Cardiac muscle cell (in vitro differentiated cells and primary cell): Measurements from ENCODE around the gene CDC45. TPM values are rescaled to one million over a fixed set of nuclear protein-coding genes. Genes with fewer than 3 reads are reported as not detected.
"Not testable (repeated sequence)": the region's sequence is repeated elsewhere in the genome, so short reads cannot be mapped to it uniquely, and the experiment has no call there.

Experiments used
- DNase-seq, 2 donors: peaks; one replicate each; pipeline versions ENCODE4 v3.0.0 to v3.0.0-alpha.2; 2010 to 2017; ENCODE audit warnings: low read depth in 1 of 2, low spot score in 1 of 2
- H3K27ac ChIP-seq: fragments of 200-600 bp; sonication (generic); 2 replicates; pipeline ENCODE4 v1.5.1; 2016
- H3K27me3 ChIP-seq: fragments of 200-600 bp; sonication (generic); 2 replicates; pipeline ENCODE4 v1.6.0; 2016; ENCODE audit warnings: control low read depth
- H3K36me3 ChIP-seq: fragments of 200-600 bp; sonication (generic); 2 replicates; pipeline ENCODE4 v1.5.1; 2016; ENCODE audit warnings: control low read depth
- H3K4me1 ChIP-seq: fragments of 200-600 bp; sonication (generic); 2 replicates; pipeline ENCODE4 v1.8.1; 2017; ENCODE audit warnings: low read depth, mild to moderate bottlenecking, mixed run types
- H3K4me3 ChIP-seq: fragments of 200-600 bp; sonication (generic); 2 replicates; pipeline ENCODE4 v1.5.1; 2016; ENCODE audit warnings: mild to moderate bottlenecking
- H3K9me3 ChIP-seq: fragments of 200-600 bp; sonication (generic); 2 replicates; pipeline ENCODE4 v1.5.1; 2017; ENCODE audit warnings: low read depth, mild to moderate bottlenecking, control low read depth
- CTCF ChIP-seq: IDR thresholded peaks from 2 replicates; pipeline ENCODE4 v1.5.1; 2012; ENCODE audit warnings: low read depth, mild to moderate bottlenecking, low read length
- polyA plus RNA-seq: library from polyadenylated mRNA; unstranded; fragments of >200 nt; fragmentation: Nextera tagmentation; extraction: Ambion mirVana; gene quantifications from 2 replicates; pipeline ENCODE4 v1.2.1, GENCODE V29; 2016
- total RNA-seq: library from RNA; depleted of rRNA; stranded (reverse); fragments of >200 nt; gene quantifications from 2 replicates; pipeline ENCODE4 v1.2.3, GENCODE V29; 2016

The CDC45 gene
- total and polyA plus RNA-seq, 2 experiments from 2014 or later = 7.6 to 15.5 TPM

DNA sequence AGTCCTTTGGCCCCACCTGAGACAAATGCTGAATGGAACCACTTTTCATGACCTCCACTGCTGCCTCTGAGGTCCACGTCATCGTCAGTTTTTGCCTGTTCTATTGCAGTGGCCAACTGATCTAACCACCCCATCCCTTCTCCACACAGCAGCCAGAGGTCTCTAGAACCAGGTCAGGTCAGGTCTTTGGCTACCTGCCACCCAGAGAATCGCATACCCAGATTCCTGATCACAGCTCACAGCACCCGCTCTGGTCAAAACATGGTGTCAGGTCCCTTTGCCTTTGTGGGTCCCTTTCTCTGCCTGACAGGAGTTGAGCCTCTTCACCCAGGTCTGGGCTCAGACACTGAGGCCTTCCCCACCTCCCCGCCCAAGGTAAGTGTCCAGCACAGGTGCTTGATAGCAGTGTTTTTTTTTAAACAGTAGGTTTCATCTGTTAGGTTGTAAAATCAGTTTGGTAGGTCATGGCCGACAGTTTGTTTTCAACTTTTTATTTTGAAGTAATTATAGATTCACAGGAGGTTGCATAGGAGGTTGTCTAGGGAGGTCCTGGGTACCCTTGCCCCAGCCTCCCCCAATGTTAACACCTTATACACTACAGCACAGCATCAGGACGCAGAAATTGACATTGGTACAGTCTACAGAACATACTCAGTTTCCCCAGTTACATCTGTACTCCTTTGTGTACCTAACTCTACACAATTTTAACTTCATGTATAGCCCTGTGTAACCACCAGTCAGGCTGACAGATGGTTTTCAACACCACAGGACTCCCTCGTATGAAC is 39.1 kb upstream of the CDC45 start:
- no peak for DNase-seq
- H3K4me1 ChIP-seq = peaks cover 6% of the 10 kb centered on the region
- peaks cover 16% of the 10 kb centered on the region for H3K36me3 ChIP-seq
- H3K27me3 ChIP-seq = no peaks in the 10 kb centered on the region
- no peak overlapping the region for H3K27ac ChIP-seq
- no peak overlapping the region for H3K4me3 ChIP-seq
- H3K9me3 ChIP-seq = no peaks in the 10 kb centered on the region
- TF ChIP-seq CTCF = no peak

- DNase-seq = no peak
- Histone ChIP-seq H3K9me3 (no peaks in the 10 kb centered on the region), H3K27ac (no peak overlapping the region), H3K4me3 (no peak overlapping the region), H3K36me3 (peaks cover 12% of the 10 kb centered on the region), H3K27me3 (no peaks in the 10 kb centered on the region), H3K4me1 (peaks cover 11% of the 10 kb centered on the region)
- TF ChIP-seq CTCF = no peak
Measured at GRCh38 chr22:19442166-19442565, 37.6 kb upstream of the CDC45 start.

DNA sequence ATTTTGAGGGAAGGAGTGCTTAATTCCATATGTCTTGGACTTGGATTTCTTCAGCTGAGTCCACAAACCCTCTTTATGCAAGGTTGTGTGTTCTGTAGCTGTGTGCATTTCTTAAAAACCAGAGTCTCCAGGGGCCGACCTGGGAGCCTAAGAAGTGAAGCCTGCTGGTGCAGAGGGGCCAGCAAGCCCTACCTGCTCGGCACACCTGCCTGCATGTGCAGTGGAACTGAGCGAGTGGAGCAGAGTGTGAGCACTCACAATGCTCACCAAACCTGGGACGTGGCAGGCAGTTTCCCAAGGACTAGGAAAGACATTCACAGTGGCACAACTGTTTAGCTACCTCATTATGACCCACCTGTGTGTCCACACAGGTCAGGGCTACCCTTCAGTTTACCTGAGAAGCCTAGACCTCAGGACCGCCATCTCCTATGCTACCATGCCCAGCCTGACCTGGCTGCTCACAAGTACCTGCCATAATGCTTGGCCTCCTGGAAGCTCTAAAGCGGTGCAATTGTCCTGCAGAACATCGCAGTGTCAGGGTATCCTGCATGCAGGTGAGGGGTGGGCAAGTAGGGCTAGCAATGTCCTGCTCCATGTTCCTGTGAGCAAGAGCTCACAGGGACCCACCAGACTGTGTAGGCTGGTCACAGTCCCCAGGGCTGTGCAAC is 36.0 kb upstream of the CDC45 start:
- H3K4me1 ChIP-seq = peaks cover 16% of the 10 kb centered on the region
- H3K9me3 ChIP-seq = no peaks in the 10 kb centered on the region
- no peak overlapping the region for H3K4me3 ChIP-seq
- DNase-seq = no peak
- H3K27me3 ChIP-seq = no peaks in the 10 kb centered on the region
- no peak overlapping the region for H3K27ac ChIP-seq
- H3K36me3 ChIP-seq = peaks cover 12% of the 10 kb centered on the region
- no peak for TF ChIP-seq CTCF

- Histone ChIP-seq H3K36me3 (peaks cover 16% of the 10 kb centered on the region), H3K27ac (peak overlapping the region; percentile 66), H3K4me1 (peaks cover 16% of the 10 kb centered on the region)
- H3K4me3 ChIP-seq, H3K9me3 ChIP-seq, DNase-seq, H3K27me3 ChIP-seq: not testable (repeated sequence)
Measured at GRCh38 chr22:19445279-19445982, 34.3 kb upstream of the CDC45 start.

GRCh38 chr22:19446603-19447329 is 33.0 kb upstream of the CDC45 start:
- peaks cover 16% of the 10 kb centered on the region for H3K4me1 ChIP-seq
- TF ChIP-seq CTCF = no peak
- DNase-seq = no peak

More at GRCh38 chr22:19446603-19447329, 33.0 kb upstream of the CDC45 start:
- no peaks in the 10 kb centered on the region for H3K9me3 ChIP-seq
- peaks cover 11% of the 10 kb centered on the region for H3K36me3 ChIP-seq
- H3K27ac ChIP-seq = peak overlapping the region; percentile 97
- H3K27me3 ChIP-seq = no peaks in the 10 kb centered on the region
- H3K4me3 ChIP-seq = peak overlapping the region; percentile 63
